ENCODE measurements around the gene LDHAL6A.
A peak's percentile ranks its signal among the peaks of the same experiment; 100 is the strongest.

The LDHAL6A gene

DNA sequence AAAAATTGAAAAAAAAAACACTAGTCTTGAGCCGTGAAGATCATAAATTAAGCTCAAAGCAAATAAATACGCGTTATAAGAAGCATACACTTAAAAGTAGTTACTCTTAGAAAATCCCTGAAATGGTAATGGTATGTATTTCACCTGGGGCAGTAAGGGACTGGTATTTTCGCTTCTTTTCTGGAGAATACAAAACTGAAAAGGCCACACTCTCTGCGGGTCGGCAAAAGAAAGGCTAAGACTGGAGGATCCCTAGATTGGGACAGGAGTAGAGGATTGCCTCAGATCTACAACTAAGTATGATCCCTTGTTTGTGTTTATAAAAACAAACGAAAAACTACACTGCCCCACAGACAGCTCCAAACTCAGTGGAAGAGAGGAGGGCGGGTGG, 70.5 kb downstream of the LDHAL6A start:
- H4K91ac ChIP-seq (ENCODE audit: low read depth, low read length, poor library complexity): no peak overlapping the region
- no peak overlapping the region for H3K18ac ChIP-seq (ENCODE audit: low read length)
- H2BK15ac ChIP-seq (ENCODE audit: low read length): no peak overlapping the region
- H3K4me3 ChIP-seq (ENCODE audit: low read length in 2 of 2): peak overlapping the region; percentile 63 to 94
- no peak overlapping the region for H2BK120ac ChIP-seq (ENCODE audit: low read depth, low read length)
- H3K4me1 ChIP-seq (ENCODE audit: control insufficient read depth in 2 of 2, insufficient read depth in 1 of 2, low read depth in 1 of 2, low read length in 2 of 2): peaks cover 2 to 8% of the 10 kb centered on the region in 2 donors
- H3K36me3 ChIP-seq (replicated peaks in 1 of 2; ENCODE audit: control insufficient read depth in 2 of 2, insufficient read depth in 2 of 2, low read length in 2 of 2): peaks cover 8 to 40% of the 10 kb centered on the region in 2 donors
- H3K27ac ChIP-seq (replicated peaks; ENCODE audit: low read length): peak overlapping the region; percentile 89
- no peak overlapping the region for H2BK12ac ChIP-seq (ENCODE audit: low read length)
- H2BK5ac ChIP-seq (ENCODE audit: low read length): peak overlapping the region; percentile 15
- no peak overlapping the region for H2AK5ac ChIP-seq (ENCODE audit: low read depth, low read length)
- H3K9me3 ChIP-seq (replicated peaks in 1 of 2; ENCODE audit: control insufficient read depth in 2 of 2, insufficient read depth in 1 of 2, low read depth in 1 of 2, low read length in 2 of 2): no peaks in the 10 kb centered on the region
- DNase-seq (ENCODE audit: low spot score): no peak
- H3K4me2 ChIP-seq (ENCODE audit: insufficient read depth, low read length, poor library complexity, severe bottlenecking): peak overlapping the region; percentile 28
- H3K9ac ChIP-seq (ENCODE audit: low read depth, low read length, poor library complexity): peak overlapping the region; percentile 93
- peak overlapping the region; percentile 92 for H3K23ac ChIP-seq (ENCODE audit: low read depth, low read length, poor library complexity)
- WGBS, 2 donors (ENCODE audit: extremely low coverage in 2 of 2, insufficient read length in 2 of 2, insufficient replicate concordance in 1 of 2): no CpG with 5 or more reads among the region's 8 CpGs
- H3K14ac ChIP-seq (ENCODE audit: low read length): no peak overlapping the region
- H3K27me3 ChIP-seq (ENCODE audit: control insufficient read depth in 3 of 3, insufficient read depth in 3 of 3, low read depth in 1 of 3, low read length in 3 of 3): no peaks in the 10 kb centered on the region
- no peak overlapping the region for H3K4ac ChIP-seq (ENCODE audit: low read length)
- no peak overlapping the region for H4K8ac ChIP-seq (ENCODE audit: low read depth, low read length)
- H3K79me1 ChIP-seq (ENCODE audit: low read depth, low read length): peaks cover 4% of the 10 kb centered on the region
- H2AFZ ChIP-seq (ENCODE audit: low read length): peak overlapping the region; percentile 85

DNA sequence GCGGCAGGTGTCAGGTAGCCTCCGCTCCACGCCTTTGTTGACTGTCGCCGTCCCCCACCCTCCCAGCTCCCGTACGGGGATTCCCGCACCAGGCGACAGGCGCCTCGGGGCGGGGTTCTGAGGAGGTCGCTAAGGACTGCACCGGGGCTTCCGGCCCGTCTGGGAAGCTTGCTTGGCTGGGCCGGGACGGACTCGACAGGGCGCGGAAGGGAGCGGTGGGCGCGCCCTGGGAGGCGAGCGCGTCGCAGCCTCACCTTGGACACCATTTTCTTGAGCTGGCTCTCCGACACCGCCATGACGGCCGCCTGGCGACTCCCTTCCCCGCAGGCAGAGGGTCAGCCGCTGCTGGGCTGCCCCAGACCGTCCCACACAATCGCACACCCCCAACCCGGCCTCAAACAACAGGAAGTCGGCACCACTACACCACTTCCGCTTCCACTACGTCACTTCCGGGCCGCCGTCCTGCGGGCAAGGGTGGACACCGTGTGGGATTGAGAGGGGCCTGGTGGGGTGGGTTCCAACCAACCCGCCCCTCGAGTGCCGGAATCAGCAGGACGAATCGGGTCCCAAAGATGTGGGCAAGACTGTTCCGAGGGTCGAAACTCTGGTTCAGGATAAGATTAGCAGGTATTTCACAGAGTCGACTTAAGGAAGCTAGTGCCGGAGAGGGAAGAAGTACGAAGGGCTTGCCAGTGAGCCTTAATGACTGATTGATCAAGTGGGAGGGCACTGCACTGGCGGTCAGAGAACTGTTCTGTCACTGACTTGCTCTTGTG, 71.1 kb downstream of the LDHAL6A start, which contains the start of gene TSG101:
TSS of gene TSG101 (minus strand) at position 422 of the 776 bp plus-strand sequence. CDS start at position 296, 126 bp downstream.
- Histone ChIP-seq H3K79me1 (ENCODE audit: low read depth, low read length) (peaks cover 4% of the 10 kb centered on the region), H2AFZ (ENCODE audit: low read length) (peak within 1 kb of the TSS; percentile 85), H3K23ac (ENCODE audit: low read depth, low read length, poor library complexity) (peak within 1 kb of the TSS; percentile 92), H3K4ac (ENCODE audit: low read length) (no peak within 1 kb of the TSS), H4K8ac (ENCODE audit: low read depth, low read length) (no peak within 1 kb of the TSS), H3K27me3 (ENCODE audit: control insufficient read depth in 3 of 3, insufficient read depth in 3 of 3, low read depth in 1 of 3, low read length in 3 of 3) (no peaks in the 10 kb centered on the region), H2BK12ac (ENCODE audit: low read length) (no peak within 1 kb of the TSS), H4K91ac (ENCODE audit: low read depth, low read length, poor library complexity) (no peak within 1 kb of the TSS), H3K4me2 (ENCODE audit: insufficient read depth, low read length, poor library complexity, severe bottlenecking) (peak within 1 kb of the TSS; percentile 39), H3K18ac (ENCODE audit: low read length) (peak within 1 kb of the TSS; percentile 96), H3K14ac (ENCODE audit: low read length) (no peak within 1 kb of the TSS), H3K4me1 (ENCODE audit: control insufficient read depth in 2 of 2, insufficient read depth in 1 of 2, low read depth in 1 of 2, low read length in 2 of 2) (peaks cover 2 to 8% of the 10 kb centered on the region in 2 donors), H3K9me3 (replicated peaks in 1 of 2; ENCODE audit: control insufficient read depth in 2 of 2, insufficient read depth in 1 of 2, low read depth in 1 of 2, low read length in 2 of 2) (no peaks in the 10 kb centered on the region), H3K9ac (ENCODE audit: low read depth, low read length, poor library complexity) (peak within 1 kb of the TSS; percentile 93), H2BK15ac (ENCODE audit: low read length) (no peak within 1 kb of the TSS), H3K27ac (replicated peaks; ENCODE audit: low read length) (peak within 1 kb of the TSS; percentile 89), H3K4me3 (ENCODE audit: low read length in 2 of 2) (peak within 1 kb of the TSS; percentile 63 to 94), H2AK5ac (ENCODE audit: low read depth, low read length) (no peak within 1 kb of the TSS), H2BK120ac (ENCODE audit: low read depth, low read length) (no peak within 1 kb of the TSS), H2BK5ac (ENCODE audit: low read length) (peak within 1 kb of the TSS; percentile 15), H3K36me3 (replicated peaks in 1 of 2; ENCODE audit: control insufficient read depth in 2 of 2, insufficient read depth in 2 of 2, low read length in 2 of 2) (peaks cover 8 to 46% of the 10 kb centered on the region in 2 donors)
- peak; percentile 94 for DNase-seq (ENCODE audit: low spot score)
- no CpG with 5 or more reads among the region's 57 CpGs for WGBS, 2 donors (ENCODE audit: extremely low coverage in 2 of 2, insufficient read length in 2 of 2, insufficient replicate concordance in 1 of 2)

GRCh38 chr11:18527512-18527911, 71.9 kb downstream of the LDHAL6A start:
- H3K18ac ChIP-seq (ENCODE audit: low read length): no peak overlapping the region
- peak overlapping the region; percentile 85 for H2AFZ ChIP-seq (ENCODE audit: low read length)
- peak overlapping the region; percentile 63 to 94 for H3K4me3 ChIP-seq (ENCODE audit: low read length in 2 of 2)
- peaks cover 2 to 8% of the 10 kb centered on the region in 2 donors for H3K4me1 ChIP-seq (ENCODE audit: control insufficient read depth in 2 of 2, insufficient read depth in 1 of 2, low read depth in 1 of 2, low read length in 2 of 2)
- no peak overlapping the region for H2BK15ac ChIP-seq (ENCODE audit: low read length)
- H3K14ac ChIP-seq (ENCODE audit: low read length): no peak overlapping the region
- no peak overlapping the region for H2BK5ac ChIP-seq (ENCODE audit: low read length)
- H2BK12ac ChIP-seq (ENCODE audit: low read length): no peak overlapping the region
- H3K79me1 ChIP-seq (ENCODE audit: low read depth, low read length): peaks cover 4% of the 10 kb centered on the region
- H2BK120ac ChIP-seq (ENCODE audit: low read depth, low read length): no peak overlapping the region
- DNase-seq (ENCODE audit: low spot score): no peak
- no CpG with 5 or more reads among the region's 5 CpGs for WGBS, 2 donors (ENCODE audit: extremely low coverage in 2 of 2, insufficient read length in 2 of 2, insufficient replicate concordance in 1 of 2)
- peak overlapping the region; percentile 39 for H3K4me2 ChIP-seq (ENCODE audit: insufficient read depth, low read length, poor library complexity, severe bottlenecking)
- H3K9me3 ChIP-seq (replicated peaks in 1 of 2; ENCODE audit: control insufficient read depth in 2 of 2, insufficient read depth in 1 of 2, low read depth in 1 of 2, low read length in 2 of 2): no peaks in the 10 kb centered on the region
- no peak overlapping the region for H4K91ac ChIP-seq (ENCODE audit: low read depth, low read length, poor library complexity)
- no peak overlapping the region for H2AK5ac ChIP-seq (ENCODE audit: low read depth, low read length)
- peaks cover 5 to 46% of the 10 kb centered on the region in 2 donors for H3K36me3 ChIP-seq (replicated peaks in 1 of 2; ENCODE audit: control insufficient read depth in 2 of 2, insufficient read depth in 2 of 2, low read length in 2 of 2)
- no peak overlapping the region for H3K23ac ChIP-seq (ENCODE audit: low read depth, low read length, poor library complexity)
- H4K8ac ChIP-seq (ENCODE audit: low read depth, low read length): no peak overlapping the region
- H3K27me3 ChIP-seq (ENCODE audit: control insufficient read depth in 3 of 3, insufficient read depth in 3 of 3, low read depth in 1 of 3, low read length in 3 of 3): no peaks in the 10 kb centered on the region
- no peak overlapping the region for H3K27ac ChIP-seq (replicated peaks; ENCODE audit: low read length)
- H3K4ac ChIP-seq (ENCODE audit: low read length): no peak overlapping the region
- H3K9ac ChIP-seq (ENCODE audit: low read depth, low read length, poor library complexity): no peak overlapping the region
